Measurements from ENCODE around the gene ITGA6.

ITGA6 gene

DNA sequence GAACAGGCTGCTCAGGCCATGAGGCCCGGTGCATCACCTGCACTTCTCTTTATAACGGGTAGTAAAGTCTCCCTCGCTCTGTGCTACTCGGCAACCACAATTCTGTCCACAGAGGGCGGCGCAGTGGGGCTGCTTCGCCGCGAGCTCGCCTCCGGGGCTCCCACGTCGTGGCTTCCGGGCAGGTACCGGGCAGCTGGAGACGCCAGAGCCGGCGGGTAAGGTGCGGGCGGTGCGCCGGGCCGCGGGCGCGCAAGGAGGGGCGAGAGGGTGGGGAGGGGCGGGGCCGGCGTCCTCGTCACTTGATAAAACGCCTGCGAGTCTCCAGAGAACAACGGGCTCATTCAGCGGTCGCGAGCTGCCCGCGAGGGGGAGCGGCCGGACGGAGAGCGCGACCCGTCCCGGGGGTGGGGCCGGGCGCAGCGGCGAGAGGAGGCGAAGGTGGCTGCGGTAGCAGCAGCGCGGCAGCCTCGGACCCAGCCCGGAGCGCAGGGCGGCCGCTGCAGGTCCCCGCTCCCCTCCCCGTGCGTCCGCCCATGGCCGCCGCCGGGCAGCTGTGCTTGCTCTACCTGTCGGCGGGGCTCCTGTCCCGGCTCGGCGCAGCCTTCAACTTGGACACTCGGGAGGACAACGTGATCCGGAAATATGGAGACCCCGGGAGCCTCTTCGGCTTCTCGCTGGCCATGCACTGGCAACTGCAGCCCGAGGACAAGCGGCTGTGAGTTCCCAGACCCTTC is at the start of gene ITGA6:
ITGA6 (plus strand) TSS at position 331 of the 734 bp plus-strand sequence.
- peak; percentile 94 for DNase-seq (ENCODE audit: low spot score)

DNA sequence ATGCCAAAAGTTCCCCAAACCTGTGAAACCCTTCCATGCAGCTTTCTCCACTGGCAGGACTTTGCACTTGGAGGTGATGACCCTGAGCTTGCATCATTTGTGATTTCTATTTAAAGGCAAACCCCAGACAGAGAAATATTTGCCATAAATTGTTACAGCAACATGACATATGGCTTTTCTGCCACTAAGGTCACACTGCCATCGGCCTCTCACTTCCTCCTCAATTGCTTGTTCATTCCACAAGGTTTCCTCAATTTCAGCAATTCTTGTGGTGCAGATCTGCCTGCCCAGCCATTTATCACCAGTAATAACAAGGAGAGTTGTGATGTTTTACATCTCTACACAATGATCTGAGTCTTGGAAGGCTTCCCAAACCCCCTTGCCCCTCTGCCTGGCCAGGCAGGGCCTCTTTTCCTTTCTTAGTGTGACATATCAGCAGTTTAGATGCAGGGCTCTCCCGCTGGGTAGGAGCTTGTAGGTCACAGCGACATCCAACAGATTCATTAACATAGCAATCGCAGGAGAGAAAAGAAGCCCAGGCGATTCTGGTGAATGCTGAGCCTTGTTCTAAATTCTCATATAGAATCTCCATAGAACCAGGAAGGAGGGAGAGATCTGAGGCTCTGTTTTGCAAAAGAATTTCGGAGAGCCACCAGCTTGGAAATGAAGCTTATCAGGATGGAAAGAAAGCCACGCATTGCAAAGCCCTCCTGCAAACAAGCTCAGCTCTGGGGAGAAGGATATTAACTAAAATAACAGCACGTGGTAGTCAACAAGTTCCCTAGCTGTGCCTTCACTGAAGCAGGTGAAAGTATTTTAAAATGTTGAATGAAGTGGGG is 46.7 kb upstream of the ITGA6 start:
- DNase-seq (ENCODE audit: low spot score), result no peak

DNA sequence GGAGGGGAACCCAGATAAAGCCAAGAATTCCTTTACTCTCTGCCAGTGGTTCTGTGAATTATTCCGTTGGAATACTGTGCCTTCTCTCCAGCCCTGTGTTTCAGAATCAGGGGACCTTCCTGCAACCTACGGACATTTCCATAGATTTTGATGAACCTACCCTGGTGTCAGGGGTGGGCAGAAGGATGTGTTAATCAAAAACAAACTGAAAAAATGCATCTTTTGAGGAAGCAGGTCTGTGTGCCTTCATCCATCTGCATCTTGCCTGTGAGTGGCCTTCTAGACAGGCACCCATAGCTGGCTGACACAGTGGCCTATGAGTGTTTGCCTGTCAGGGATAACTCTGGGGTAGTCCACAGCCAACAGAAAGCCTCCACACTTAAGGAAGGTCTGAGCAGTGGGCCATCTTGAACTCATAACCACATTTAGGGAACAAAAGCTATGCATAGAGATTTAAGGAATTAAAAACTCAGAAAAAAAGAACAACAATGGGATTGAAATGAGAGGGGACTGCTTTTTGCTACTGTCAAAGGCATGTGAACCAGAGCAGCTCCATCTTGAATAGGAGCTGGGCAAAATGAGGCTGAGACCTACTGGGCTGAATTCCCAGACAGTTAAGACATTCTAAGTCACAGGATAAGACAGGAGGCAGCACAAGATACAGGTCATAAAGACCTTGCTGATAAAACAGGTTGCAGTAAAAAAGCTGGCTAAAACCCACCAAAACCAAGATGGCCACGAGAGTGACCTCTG is 45.9 kb upstream of the ITGA6 start:
- no peak for DNase-seq (ENCODE audit: low spot score)

DNA sequence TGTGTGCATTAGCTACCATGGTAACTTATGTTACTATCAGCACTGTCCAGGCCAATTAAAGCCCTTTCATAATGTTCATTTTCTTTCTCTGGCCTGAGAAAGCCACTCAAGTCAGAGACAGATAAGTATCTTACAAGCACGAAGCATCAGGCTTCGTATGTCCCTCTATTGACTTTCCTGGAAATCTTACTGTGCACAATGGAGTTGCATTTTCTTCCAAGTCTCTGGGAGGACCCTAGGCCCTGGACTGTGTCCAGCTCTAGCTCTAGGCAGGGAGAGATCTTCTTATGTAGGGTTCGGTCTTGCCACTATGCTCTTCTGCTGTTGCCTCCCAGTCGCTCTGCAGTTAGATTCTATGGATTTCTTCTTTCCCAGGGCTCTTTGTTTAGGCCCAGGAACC is 40.0 kb upstream of the ITGA6 start:
- no peak for DNase-seq (ENCODE audit: low spot score)

DNA sequence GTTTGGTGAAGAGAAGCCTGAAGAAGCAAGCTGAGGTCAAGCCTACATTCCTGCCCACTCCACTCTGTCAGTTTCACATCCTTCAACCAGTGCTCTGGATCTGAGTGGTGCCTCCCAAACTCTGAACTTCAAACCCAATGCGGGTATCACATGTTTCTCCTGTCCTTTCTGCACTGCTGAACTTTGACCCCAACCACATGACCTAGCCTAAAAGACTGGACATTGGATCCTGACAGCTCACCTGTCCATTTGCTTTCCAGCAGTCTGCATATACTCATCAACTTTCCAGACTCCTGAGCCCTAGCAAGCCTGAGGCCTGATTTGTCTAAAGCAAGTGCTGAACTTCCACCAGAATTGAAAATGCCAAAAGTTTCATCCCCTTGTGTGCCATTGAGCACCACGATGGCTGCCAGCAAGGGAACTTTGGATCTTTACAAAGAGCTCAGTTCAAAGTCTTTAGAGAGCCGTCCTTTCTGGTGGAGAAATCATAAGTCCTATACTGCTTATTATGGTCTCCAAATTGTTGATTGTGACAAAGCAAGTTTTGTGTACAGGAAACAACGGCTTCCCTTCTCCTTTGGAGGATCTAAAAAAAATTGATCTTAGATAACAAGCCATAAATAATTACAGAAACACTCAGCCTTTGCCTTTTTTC is 37.6 kb upstream of the ITGA6 start:
- DNase-seq (ENCODE audit: low spot score), result no peak

- DNase-seq (ENCODE audit: low spot score), result no peak
Measured at GRCh38 chr2:172394002-172394401, 33.4 kb upstream of the ITGA6 start.

DNA sequence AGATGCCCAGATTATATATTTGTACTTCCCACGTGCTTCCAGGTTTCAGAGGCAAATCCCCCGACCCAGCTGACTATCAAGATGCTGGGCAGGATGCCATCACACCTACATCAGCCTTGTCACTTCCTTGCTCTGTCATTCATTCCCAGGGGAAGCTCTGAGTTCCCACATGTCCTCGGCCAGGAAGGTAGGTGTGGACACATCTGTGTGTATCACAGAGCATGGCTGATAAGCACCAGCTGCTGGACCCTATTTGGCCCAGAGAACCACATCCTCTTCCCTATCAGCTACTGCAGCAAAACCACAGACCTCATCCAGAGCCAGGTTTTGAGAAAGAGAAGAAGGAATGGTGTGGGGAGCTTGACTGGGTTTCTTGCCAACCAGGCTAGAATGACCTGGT is 31.9 kb upstream of the ITGA6 start:
- DNase-seq (ENCODE audit: low spot score), result no peak

DNA sequence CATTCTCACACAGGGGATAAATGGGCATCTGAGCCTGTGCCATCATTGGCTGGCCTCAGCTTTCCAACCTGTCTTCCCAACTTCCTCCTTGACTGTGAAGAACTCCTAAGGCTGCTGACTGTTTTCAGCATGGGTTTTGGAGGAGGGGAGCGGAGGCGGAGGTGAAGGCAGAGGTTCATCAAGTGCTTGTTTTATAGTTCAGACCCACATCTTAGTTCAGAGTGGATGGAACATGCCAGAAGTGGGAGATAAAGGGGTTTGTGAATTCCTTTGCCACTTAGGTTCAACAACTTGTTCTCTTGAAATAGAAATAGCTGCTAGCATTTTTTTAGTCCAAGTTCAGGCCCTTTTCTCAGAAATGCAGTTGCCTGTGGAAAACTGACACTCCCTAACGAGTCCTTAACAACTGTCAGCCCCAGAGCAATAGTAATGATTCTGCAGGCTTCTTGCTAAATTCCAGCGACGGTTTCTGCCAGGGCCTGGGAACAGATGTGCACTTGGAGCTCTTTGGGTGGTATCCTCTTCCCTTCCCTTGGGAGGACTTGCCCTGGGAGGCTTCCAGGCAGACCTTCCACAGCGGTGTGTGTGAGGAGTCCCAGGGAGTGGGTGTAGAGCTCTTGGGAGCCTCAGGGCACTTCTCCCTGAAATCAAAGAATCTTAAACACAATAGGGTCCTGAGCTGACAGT is 30.1 kb upstream of the ITGA6 start:
- DNase-seq (ENCODE audit: low spot score), result no peak

DNA sequence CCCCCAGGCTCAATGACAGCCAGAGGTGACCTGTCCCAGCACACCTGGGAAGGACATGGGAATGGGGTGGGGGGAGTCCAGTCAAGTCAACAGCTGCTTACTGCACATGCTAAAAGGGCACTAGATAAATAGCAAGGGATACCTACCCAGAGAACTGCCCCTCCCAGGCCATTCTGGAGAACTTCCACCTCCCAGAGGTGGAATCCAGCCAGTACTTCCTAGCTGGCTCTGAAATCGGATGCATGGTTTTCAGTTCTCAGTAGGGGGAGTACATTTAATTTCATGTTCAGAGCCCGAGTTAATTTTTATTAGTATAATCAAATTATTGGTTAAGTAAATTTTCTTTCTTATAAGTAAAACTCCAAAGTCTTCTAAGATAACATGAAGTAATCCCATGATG is 28.9 kb upstream of the ITGA6 start:
- no peak for DNase-seq (ENCODE audit: low spot score)

GRCh38 chr2:172399765-172400164 is 27.6 kb upstream of the ITGA6 start:
- DNase-seq (ENCODE audit: low spot score), result no peak

GRCh38 chr2:172402198-172402597 is 25.2 kb upstream of the ITGA6 start:
- DNase-seq (ENCODE audit: low spot score), result no peak

- DNase-seq (ENCODE audit: low spot score), result no peak
Measured at GRCh38 chr2:172403402-172403801, 24.0 kb upstream of the ITGA6 start.

GRCh38 chr2:172403881-172404468 is 23.4 kb upstream of the ITGA6 start:
- no peak for DNase-seq (ENCODE audit: low spot score)

GRCh38 chr2:172404824-172405223 is 22.6 kb upstream of the ITGA6 start:
- no peak for DNase-seq (ENCODE audit: low spot score)

DNA sequence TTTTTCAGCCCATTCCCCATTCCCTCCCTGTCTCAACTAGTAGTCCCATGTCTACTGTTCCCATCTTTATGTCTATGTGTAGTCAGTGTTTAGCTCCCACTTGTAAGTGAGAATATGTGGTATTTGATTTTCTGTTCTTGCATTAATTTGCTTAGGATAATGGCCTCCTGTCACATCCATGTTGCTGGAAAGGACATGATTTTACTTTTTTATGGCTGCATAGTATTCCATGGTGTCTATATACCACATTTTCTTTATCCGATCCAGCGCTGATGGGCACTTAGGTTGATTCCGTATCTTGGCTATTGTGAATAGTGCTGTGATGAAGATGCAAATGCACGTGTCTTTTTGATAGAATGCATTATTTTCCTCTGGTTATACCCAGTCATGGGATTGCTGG is 21.7 kb upstream of the ITGA6 start:
- no peak for DNase-seq (ENCODE audit: low spot score)

GRCh38 chr2:172408143-172408766 is 19.1 kb upstream of the ITGA6 start:
- peak; percentile 45 for DNase-seq (ENCODE audit: low spot score)

- DNase-seq (ENCODE audit: low spot score), result no peak
Measured at GRCh38 chr2:172409042-172409441, 18.3 kb upstream of the ITGA6 start.

- DNase-seq (ENCODE audit: low spot score), result no peak
Measured at GRCh38 chr2:172412984-172413492, 14.3 kb upstream of the ITGA6 start.

- DNase-seq (ENCODE audit: low spot score), result no peak
Measured at GRCh38 chr2:172415157-172415864, 12.1 kb upstream of the ITGA6 start.

DNA sequence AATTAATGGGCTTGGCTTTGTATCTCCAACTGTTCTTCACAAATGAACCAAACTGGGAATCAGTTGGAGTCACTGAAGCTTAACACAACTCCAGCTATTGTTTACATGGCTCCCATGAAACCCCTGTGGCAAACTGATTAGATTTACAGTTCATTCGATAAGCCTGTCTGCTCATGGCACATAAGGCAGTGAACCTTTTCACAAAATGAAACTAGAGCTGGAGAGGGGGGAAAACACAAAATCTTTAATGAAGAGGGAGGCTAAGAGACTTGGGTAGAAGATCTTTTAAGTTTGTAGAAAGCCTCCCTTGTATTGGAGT is 11.6 kb upstream of the ITGA6 start:
- DNase-seq (ENCODE audit: low spot score), result no peak
